DMS 273 (cell line): ENCODE data around the gene RPTN.

ENCODE experiments used
- DNase-seq: peaks from one replicate; lab custom pipeline; 2025; ENCODE audit not compliant: unreplicated experiment; lab: John Stamatoyannopoulos, UW

Gene RPTN

DNA sequence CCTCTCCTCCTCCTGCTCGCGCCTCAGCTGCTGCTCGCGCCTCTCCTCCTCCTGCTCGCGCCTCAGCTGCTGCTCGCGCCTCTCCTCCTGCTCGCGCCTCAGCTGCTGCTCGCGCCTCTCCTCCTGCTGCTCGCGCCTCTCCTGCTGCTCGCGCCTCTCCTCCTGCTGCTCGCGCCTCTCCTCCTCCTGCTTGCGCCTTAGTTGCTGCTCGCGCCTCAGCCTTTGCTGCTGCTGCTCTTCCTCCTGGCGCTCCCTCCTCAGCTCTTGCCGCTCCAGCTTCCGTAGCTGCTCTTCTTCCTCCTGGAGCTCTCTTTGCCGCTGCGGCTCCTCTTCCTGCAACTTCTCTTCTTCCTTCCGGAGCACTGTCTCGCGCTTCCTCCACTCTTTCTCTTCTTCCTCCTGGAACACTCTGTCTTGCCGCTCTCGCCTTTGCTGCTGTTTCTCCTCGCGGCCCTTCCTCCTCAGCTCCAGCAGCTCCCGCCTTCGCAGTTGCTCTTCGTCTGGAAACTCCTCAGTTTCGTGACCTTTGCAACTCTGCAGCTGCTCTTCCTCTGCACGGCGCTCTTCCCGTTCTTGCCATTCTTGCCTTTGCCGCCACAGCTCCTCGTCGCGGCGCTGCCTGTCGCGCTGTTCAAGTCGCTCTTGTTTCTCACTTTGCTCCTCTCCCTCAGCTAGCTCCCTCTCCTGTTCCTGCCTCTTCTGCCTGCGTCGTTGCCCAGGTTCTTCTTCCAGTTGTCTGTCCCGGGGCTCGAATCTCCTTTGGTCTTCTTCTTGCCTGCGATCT lies 46.7 kb downstream of the RPTN start:
- peak; percentile 71 for DNase-seq

DNA sequence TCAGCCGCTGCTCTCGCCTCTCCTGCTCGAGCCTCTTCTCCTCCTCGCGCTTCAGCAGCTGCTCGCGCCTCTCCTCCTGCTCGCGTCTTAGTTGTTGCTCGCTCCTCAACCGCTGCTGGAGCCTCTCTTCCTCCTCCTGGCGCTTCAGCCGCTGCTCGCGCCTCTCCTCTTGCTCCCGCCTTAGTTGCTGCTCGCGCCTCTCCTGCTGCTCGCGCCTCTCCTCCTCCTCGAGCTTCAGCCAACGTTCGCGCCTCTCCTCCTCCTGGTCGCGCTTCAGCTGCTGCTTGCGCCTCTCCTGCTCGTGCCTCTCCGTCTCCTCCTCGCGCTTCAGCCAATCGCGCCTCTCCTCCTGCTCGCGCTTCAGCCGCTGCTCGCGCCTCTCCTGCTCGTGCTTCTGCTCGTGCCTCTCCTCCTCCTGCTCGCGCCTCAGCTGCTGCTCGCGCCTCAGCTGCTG lies 47.5 kb downstream of the RPTN start:
- peak; percentile 92 for DNase-seq

DNA sequence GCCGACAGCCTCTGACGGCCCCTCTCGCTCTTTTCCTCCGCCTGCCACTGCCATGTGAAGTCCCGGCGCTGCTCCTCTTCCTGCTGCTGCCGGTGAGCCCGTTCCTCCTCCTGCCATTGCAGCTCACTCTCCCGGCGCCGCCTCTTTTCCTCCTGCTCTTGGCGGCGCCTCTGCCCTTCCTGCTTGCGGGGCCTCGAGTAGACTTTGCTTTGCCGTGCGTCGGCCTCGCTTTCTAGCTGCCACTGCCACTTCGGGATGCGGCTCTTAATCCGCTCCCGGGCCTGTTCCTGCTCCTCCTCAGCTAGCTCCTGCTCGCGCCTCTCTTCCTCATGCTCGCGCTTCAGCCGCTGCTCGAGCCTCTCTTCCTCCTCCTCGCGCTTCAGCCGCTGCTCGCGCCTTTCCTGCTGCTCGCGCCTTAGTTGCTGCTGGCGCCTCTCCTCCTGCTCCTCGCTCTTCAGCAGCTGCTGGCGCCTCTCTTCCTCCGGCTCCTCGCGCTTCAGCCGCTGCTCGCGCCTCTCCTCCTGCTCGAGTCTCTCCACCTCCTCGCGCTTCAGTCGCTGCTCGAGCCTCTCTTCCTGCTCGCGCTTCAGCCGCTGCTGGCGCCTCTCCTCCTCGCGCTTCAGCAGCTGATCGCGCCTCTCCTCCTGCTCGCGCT lies 48.0 kb downstream of the RPTN start:
- peak; percentile 92 for DNase-seq

DNA sequence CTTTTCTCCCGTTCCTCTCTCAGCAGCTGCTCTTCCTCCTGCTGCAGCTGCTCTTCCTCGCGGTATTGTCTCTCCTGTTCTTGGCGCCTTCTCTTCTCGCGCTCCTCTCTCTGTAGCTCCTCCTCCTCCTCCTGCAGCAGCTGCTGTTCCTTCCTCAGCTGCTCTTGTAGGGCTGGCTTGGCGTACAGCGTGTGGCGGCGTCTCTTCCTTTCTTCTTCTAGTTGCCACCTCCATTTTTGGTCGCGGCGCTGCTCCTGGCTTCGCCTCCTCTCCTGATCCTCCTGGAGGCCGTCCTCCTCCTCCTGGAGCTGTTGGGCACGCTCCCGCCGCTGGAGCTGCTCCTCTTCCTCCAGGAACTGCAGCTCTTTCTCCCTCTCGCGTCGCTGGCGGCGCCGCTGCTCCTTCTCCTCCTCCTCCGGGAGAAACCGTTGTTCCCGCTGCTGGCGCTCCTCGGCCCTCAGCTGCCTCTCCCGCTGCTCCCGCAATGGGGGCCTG lies 48.6 kb downstream of the RPTN start:
- DNase-seq: peak; percentile 79

DNA sequence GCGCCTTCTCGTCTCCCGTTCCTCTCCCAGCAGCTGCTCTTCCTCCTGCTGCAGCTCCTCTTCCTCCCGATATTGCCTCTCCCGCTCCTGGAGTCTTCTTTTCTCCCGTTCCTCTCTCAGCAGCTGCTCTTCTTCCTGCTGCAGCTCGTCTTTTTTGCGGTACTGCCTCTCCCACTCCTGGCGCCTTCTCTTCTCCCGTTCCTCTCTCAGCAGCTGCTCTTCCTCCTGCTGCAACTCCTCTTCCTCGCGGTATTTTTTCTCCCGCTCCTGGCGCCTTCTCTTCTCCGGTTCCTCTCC lies 49.1 kb downstream of the RPTN start:
- no peak for DNase-seq

DNA sequence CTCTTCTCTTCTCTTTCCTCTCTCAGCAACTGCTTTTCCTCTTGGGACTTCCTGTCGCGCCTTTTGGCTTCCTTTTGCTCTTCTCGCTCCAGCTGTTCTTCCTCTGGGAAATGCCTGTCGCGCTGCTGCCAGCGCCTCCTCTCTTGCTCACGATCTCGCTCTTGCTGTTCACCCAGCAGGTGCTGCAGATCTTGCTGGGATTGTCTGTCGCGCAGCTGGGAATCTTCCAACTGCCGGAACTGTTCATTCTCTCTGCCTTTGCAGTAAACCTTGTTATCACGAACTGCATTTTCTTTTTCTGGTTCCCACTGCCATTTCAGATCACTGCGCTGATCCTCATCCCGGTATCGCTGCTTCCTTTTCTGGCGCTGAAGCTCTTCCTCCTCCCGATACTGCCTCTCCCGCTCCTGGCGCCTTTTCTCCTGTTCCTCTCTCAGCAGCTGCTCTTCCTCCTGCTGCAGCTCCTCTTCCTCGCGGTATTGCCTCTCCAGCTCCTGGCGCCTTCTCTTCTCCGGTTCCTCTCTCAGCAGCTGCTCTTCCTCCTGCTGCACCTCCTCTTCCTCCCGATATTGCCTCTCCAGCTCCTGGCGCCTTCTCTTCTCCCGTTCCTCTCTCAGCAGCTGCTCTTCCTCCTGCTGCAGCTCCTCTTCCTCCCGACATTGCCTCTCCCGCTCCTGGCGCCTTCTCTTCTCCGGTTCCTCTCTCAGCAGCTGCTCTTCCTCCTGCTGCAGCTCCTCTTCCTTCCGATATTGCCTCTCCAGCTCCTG lies 49.6 kb downstream of the RPTN start:
- DNase-seq: peak; percentile 31

DNA sequence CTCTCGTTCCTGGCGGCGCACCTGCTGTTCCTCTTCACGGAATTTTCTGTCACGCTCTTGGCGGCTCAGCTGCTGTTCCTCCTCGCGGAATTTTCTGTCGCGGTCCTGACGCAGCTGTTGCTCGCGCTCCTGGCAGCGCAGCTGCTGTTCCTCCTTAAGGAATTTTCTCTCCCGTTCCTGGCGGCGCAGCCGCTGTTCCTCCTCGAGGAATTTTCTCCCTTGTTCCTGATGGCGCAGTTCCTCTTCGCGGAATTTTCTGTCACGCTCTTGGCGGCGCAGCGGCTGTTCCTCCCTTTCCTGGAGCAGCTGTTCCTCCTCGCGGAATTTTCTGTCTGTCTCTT lies 50.2 kb downstream of the RPTN start:
- DNase-seq: no peak

DNA sequence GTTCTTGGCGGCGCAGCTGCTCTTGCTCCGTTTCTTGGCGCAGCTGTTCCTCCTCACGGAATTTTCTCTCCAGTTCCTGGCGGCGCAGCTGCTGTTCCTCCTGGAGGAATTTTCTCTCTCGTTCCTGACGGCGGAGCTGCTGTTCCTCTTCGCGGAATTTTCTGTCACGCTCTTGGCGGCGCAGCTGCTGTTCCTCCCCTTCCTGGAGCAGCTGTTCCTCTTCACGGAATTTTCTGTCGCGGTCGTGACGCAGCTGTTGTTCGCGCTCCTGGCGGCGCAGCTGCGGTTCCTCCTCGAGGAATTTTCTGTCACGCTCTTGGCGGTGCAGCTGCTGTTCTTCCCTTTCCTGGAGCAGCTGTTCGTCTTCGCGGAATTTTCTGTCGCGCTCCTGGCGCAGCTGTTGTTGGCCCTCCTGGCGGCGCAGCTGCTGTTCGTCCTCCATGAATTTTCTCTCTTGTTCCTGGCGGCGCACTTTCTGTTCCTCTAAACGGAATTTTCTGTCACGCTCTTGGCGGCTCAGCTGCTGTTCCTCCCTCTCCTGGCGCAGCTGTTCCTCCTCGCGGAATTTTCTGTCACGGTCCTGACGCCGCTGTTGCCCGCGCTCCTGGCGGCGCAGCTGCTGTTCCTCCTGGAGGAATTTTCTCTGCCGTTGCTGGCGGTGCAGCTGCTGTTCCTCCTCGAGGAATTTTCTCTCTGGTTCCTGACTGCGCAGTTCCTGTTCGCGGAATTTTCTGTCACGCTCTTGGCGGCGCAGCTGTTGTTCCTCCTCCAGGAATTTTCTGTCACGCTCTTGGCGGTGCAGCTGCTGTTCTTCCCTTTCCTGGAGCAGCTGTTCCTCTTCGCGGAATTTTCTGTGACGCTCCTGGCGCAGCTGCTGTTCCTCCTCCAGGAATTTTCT lies 50.8 kb downstream of the RPTN start:
- no peak for DNase-seq

DNA sequence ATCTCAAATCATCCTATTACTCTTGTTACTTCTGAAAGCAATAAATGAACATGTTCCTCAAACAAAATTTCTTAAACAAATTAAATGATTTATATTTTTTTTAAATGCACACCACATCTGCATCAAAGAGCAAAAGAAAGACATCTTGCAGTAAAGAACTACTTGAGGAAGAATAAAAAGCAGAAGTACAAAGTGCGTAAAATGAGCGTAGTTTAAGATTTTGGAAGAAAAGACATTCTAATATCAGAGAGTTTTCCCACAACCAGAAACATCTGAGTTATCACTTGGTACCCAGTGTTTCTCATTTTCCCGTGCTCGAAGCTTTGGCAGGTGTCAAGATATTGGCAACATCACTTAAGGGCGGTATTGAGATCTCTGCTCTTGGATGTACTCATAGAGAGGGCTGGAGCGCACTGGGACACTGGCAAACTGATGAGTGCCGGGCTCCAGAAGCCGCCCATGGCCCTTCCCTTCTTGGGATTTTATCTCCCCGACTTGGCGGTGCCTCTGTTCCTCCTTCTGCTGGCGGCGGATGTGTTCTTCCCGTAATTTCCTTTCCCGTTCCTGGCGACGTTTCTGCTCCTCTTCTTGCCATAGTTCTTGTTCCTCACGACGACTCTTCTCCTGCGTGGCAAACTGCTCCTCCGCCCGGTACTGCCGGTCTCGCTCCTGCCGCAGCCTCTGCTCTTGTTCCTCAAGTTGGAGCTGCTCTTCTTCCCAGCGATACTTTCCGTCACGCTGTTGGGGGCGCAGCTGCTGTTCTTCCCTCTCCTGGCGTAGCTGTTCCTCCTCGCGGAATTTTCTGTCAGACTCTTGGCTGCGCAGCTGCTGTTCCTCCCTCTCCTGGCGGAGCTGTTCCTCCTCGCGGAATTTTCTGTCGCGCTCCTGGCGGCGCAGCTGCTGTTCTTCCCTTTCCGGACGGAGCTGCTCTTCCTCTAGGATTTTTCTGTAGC lies 51.7 kb downstream of the RPTN start:
- no peak for DNase-seq

DNA sequence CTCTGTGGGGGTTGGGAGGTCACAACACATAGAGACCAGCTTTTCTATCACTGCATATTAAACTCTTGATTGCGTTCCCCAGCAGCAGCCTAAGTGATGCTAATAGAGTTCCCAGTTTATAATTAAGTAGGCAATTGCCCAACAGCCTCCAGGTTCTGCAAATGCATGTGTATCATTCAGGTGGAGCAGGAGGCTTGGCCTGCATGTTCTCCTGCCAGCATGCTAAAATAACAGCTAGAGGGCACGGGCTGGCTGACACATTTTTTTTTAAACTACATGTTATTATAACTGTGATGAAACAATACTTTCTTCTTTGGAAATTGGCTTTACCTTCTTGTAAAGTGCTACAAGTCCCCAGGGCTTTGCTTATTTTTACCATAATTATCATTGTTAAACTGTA lies 54.2 kb downstream of the RPTN start:
- no peak for DNase-seq
